Stimulated activated CD8-positive, alpha-beta memory T cell treated with anti-CD3 and anti-CD28 coated beads, Interleukin-15, amount 100 ng/mL, for 4 hours (primary cell): ENCODE results near the gene AFAP1.

Source experiments
- DNase-seq, 2 donors: peaks; one replicate each; pipeline ENCODE4 v3.0.0-alpha.2; 2020; ENCODE audit warnings: low read depth in 2 of 2

The AFAP1 gene

GRCh38 chr4:7737752-7738457, 201.8 kb downstream of the AFAP1 start:
- no peak for DNase-seq

DNA sequence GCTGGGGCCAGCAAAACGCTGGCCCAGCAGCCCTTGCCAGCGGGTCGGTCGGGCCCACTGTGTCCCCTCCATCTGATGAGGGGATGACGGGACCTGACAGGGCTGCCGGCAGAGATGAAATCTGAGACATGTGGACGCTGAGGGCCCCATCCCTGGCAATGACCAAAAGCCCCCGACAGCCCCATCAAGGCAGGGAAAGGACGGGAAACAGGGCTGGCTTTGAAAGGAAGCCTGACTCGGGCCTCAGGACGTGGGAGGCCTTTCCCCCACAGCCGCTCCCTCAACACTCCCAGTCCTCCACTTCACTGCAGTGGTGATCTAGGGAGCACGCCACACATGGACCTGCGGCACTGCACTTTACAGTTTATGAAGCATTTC, 202.4 kb downstream of the AFAP1 start:
- DNase-seq, result no peak

- DNase-seq, result no peak
Observed at GRCh38 chr4:7736436-7737267, 203.0 kb downstream of the AFAP1 start.

- no peak for DNase-seq
Observed at GRCh38 chr4:7735961-7736360, 203.7 kb downstream of the AFAP1 start.

DNA sequence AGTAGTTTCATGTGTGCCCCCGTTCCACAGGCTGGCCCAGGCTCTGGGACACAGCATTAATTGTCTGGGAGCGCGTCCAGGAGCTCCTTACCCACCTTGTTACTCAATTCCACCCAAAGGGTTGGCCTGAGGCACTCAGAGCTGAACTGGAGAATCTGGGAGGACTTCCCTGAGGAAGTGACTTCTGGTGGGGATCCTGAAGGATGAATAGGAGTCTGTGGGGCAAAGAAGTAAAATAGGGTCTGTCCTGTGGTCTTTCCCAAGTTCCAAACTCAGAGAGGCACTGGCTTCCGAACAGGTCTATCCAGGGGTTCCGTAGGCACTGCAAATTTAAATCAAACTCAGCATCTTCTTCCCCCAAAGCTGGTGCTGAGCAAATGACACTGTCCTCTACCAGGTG, 204.3 kb downstream of the AFAP1 start:
- DNase-seq, result no peak

DNA sequence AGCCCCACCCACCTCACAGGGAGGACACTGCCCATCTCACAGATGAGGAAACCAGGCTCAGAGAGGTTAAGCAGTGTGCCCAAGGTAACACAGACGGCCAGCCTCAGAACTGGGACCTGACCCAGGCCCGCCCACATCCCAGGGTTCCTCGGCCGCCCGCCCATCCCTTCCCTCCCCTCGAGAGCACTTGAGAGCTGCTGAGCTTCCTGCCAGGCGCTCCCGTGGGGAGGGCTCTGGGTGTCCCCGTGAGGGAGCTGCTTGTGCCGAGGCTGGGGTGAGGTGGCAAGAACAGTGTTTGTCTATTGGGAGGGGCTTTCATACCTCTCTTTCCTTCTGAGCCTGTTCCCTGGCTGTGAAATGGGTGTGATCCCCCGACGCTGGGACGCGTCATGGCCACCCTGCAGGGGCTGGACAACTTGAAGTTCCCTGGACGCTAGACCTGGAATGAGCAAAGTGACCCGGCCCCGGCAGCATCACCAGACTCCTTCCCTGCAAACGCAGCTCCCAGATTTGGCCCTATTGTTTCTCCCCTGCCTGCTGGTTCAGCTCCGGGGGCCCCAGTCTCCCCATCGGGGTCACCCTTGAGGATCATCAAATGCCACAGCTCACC, 204.9 kb downstream of the AFAP1 start:
- no peak for DNase-seq

DNA sequence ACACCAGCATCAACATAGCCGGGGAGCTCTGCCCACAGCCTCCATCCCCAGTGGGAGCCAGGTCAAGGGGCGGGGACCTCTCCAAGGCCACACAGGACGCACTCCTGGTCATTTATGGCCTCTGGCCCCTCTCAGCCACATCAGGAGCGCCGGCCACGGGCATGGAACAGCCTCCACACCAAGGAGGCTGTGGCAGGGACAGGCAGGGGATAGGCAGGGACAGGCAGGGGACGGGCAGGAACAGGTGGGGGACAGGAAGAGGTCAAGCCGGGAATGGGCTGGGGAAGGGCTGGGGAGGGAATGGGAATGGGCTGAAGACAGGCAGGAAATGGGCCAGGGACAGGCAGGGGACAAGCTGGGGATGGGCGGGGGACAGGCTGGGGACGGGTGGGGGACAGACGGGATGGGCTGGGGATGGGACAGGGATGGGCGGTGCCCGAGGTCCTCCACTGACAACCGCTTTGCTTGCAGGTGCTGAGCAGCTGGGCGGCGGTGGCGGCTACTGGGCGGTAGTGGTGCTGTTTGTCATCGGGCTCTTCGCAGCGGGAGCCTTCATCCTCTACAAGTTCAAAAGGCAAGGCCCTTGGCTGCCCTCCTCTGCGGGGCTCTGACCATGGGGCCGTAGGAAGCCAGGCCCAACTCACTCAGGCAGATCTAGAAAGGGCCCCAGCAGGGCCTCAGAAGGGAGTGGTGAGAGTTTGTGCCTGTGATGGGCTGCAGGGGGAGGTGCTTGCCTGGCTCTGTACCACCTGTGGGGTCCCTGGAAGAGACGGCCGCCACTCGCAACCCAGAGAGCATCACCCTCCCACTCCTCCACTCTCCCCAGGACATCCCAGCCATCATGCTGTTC, 205.6 kb downstream of the AFAP1 start:
- no peak for DNase-seq

GRCh38 chr4:7733201-7733600, 206.5 kb downstream of the AFAP1 start:
- no peak for DNase-seq

DNA sequence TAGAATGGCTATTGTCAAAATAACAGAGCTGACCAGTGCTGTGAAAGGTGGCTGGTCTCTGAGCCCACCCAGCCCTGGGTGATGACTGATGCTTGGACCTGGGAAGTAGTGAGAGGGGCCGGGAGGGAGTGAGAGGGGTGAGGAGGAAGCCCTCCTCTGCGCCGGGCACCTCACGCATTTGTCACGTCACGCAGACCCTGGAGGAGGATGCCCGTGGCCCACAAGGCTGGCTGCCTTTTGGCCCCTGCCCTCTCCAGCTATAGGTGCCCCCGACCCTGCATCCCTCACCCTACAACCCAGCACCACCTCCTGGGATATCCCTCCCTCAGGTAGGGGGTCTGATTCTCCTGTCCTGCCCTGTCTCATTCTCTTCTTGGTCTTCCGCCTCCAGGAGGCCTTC, 207.4 kb downstream of the AFAP1 start:
- DNase-seq, result no peak

GRCh38 chr4:7731437-7731836, 208.2 kb downstream of the AFAP1 start:
- DNase-seq, result no peak

DNA sequence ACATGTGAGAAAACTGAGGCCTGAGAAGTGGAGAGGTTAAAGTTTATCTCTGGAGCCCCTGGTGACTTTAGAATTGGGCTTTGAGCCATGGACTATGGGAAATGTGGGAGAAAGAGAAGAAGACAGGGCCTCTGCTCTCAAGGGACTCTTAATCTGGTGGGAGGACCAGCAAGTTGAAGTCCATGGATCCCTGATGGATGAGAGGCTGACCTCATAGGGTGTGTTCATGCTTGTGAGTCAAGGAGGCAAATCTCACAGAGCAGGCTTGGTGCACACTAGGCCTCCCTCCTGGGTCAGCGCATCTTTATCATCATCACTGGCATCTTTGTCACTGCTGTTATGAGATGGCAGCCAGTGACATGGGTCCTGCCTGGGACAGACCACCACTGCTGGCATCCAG, 211.9 kb downstream of the AFAP1 start:
- DNase-seq, result no peak

DNA sequence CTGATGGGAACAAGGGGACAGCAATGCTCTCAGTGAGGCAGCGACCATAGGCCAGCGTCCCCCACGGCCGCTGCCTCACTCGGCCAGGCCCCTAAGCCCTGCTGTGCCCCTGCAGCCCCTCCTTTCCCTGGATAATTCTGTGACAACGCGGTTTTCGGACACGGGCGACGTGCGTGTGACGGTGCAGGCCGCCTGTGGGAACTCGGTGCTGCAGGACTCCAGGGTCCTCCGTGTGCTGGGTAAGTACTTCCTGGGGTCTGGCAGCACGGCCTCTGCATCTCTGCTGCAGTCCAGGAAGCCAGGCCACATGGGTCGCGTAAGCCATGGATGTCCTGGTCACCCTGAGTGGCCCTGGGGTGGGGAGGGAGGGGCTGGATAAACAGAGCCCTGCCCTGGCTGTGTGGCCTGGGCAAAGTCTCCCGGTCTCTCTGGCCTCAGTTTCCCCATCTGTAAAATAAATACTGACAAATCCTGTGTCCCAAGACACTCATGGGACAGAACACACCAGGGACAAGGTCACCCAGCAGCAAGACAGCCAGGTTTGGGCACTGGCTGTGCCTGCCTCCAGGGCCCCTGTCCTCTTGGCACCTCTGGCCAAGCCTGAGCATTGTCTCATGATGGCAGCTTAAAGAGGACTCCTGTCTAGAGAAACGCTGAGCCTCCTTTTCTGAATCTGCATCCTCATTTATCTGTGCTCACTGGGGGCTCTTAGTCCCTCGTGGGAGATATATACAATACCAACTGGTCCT, 212.8 kb downstream of the AFAP1 start:
- DNase-seq, result no peak

DNA sequence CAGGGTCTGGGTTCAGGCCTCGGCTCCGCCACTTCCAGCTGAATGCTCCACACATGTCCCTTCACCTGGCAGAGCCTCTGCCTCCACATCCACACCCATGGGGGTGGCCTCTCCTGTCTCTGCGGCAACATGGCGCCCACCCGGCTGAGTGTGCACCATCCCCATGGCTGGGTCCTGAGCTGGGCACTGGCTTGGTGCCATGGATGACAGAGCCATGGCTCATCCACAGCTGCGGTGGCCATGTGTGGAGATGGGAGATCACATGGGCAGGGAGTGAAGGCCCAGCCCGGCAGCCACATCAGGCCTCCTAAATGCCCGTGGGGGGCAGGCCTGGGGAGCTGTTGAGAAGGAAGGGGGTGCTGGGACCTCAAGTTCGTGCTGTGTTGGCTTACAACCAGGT, 213.7 kb downstream of the AFAP1 start:
- DNase-seq, result no peak

DNA sequence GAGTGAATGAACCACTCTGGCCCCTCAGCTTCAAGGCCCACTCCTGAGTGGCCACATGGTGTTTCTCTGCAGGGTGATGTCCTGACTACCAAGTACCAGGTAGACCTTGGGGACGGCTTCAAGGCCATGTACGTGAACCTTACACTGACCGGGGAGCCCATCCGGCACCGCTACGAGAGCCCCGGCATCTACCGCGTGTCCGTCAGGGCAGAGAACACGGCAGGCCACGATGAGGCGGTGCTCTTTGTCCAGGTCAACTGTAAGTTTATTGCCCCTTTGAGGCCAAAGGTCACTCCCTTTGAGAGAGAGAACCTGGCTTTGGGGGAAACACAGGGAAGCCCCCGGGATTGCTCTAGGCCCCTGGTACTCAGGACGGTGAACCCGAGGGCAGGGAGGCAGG, 216.0 kb downstream of the AFAP1 start:
- DNase-seq, result no peak

DNA sequence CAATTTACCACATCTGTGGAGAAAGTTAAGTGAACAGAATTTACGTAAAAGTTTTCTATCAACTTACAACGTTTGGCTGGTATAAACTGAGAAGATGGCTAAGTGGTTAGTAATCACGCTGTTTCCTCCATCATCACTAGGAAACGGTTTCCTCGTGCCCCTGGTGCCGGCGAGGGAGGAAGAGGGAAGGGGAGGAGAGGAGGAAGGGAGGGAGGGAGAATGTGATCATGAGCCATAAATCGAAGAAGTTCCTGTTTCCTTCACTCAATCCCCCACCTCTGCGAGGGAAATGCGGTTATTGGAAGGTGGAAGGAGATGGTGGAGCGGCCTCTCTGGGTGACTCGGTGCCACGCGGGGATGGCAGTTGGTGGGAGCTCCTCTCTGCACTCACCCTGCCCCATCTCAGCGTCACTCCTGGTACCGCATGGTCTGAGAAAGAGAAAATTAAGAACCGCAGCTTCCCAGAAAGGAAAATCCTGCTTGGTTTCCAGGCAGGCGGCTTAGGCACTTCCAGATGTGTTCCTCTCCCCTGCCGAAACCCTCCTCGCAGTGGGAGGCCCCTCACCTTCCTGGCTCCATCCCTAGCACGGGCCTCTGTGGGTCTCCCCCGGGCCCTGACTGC, 216.8 kb downstream of the AFAP1 start:
- DNase-seq, result no peak

- no peak for DNase-seq
Observed at GRCh38 chr4:7721984-7722551, 217.6 kb downstream of the AFAP1 start.

- peak; percentile 8 to 32 for DNase-seq
Observed at GRCh38 chr4:7719354-7720174, 220.1 kb downstream of the AFAP1 start.

- DNase-seq, result no peak
Observed at GRCh38 chr4:7717946-7718490, 221.6 kb downstream of the AFAP1 start.

- no peak for DNase-seq
Observed at GRCh38 chr4:7717161-7717560, 222.5 kb downstream of the AFAP1 start.
